Measurements from ENCODE around the gene PNPLA4. TPM values are rescaled to one million over a fixed set of nuclear protein-coding genes. Genes with fewer than 3 reads are reported as not detected.

Gene PNPLA4
- total and polyA plus RNA-seq, 2 of the 13 experiments (the other 11 are each of a cell fraction or from before 2014, with no cell fraction given), result 13.0 to 17.7 TPM

GRCh38 chrX:7927259-7928167 is at the start of gene PNPLA4 (continued):
- TF ChIP-seq REST (IDR thresholded peaks at IDR 0.05; ENCODE audit: borderline replicate concordance in 1 of 2, low read depth in 1 of 2, low read length in 2 of 2) (no peak; a peak in 1 of 4 replicates), NONO (IDR thresholded peaks at IDR 0.05) (no peak), NONO (CRISPR knock-in tag; conservative IDR thresholded peaks at IDR 0.05) (peak; percentile 60; the same call in 1 of the 2 replicates), MBD4 (IDR thresholded peaks at IDR 0.05; ENCODE audit: borderline replicate concordance, low read length) (no peak), ZNF710 (CRISPR knock-in tag; IDR thresholded peaks at IDR 0.05; ENCODE audit: borderline replicate concordance) (no peak), HNRNPUL1 (IDR thresholded peaks at IDR 0.05; ENCODE audit: low read depth, low read length) (no peak), GMEB1 (CRISPR knock-in tag; IDR thresholded peaks at IDR 0.05; ENCODE audit: borderline replicate concordance) (peak; percentile 91), POLR2AphosphoS5 (IDR thresholded peaks at IDR 0.05; ENCODE audit: low read depth, low read length) (peak; percentile 68), ZFX (CRISPR knock-in tag; IDR thresholded peaks at IDR 0.05; ENCODE audit: low read depth) (peak; percentile 92), LCORL (IDR thresholded peaks at IDR 0.05) (no peak), LCORL (CRISPR knock-in tag; IDR thresholded peaks at IDR 0.05) (peak; percentile 19; the same call in 1 of the 2 replicates), YEATS4 (CRISPR knock-in tag; IDR thresholded peaks at IDR 0.05; ENCODE audit: borderline replicate concordance) (peak; percentile 50; the same call in 1 of the 2 replicates), ZEB1 (IDR thresholded peaks at IDR 0.05; ENCODE audit: insufficient replicate concordance, low read depth) (peak; percentile 52), GABPA (IDR thresholded peaks at IDR 0.05; ENCODE audit: low read depth, low read length) (peak; percentile 73), GABPA (CRISPR knock-in tag; IDR thresholded peaks at IDR 0.05; ENCODE audit: low read depth) (peak; percentile 96), DRAP1 (CRISPR knock-in tag; IDR thresholded peaks at IDR 0.05) (peak; percentile 76), ZSCAN22 (CRISPR knock-in tag; IDR thresholded peaks at IDR 0.05) (no peak), NFYC (CRISPR knock-in tag; IDR thresholded peaks at IDR 0.05) (peak; percentile 46; the same call in 1 of the 2 replicates), TOPORS (CRISPR knock-in tag; IDR thresholded peaks at IDR 0.05) (no peak), ZSCAN29 (CRISPR knock-in tag; conservative IDR thresholded peaks at IDR 0.05) (no peak), HCFC1 (IDR thresholded peaks at IDR 0.05; ENCODE audit: low read depth, low read length) (no peak; the same call in 1 of the 2 replicates)
